H9 (cell line): ENCODE measurements around the gene CACNA1I. TPM values are rescaled to one million over a fixed set of nuclear protein-coding genes. Genes with fewer than 3 reads are reported as not detected.

Experiments
- DNase-seq: peaks from one replicate; pipeline ENCODE4 v3.0.0-alpha.2; 2017
- H2AFZ ChIP-seq: one replicate; pipeline ENCODE4 v1.6.1; 2013; ENCODE audit warnings: mild to moderate bottlenecking, low read length, control low read depth, moderate library complexity
- H2AK5ac ChIP-seq: 2 replicates; pipeline ENCODE4 v1.6.1; 2013; ENCODE audit warnings: low read length, control low read depth, mixed read lengths; ENCODE audit not compliant: insufficient read length
- H2BK120ac ChIP-seq: one replicate; pipeline ENCODE4 v1.6.1; 2013; ENCODE audit warnings: low read depth, mild to moderate bottlenecking, low read length, control low read depth, inconsistent platforms; ENCODE audit not compliant: poor library complexity, severe bottlenecking
- H2BK12ac ChIP-seq: 2 replicates; pipeline ENCODE4 v1.6.1; 2013; ENCODE audit warnings: low read length, control low read depth, mixed read lengths, low read depth; ENCODE audit not compliant: insufficient read length
- H2BK15ac ChIP-seq: 2 replicates; pipeline ENCODE4 v1.6.1; 2013; ENCODE audit warnings: low read depth, low read length, control low read depth
- H2BK20ac ChIP-seq: one replicate; pipeline ENCODE4 v1.6.1; 2013; ENCODE audit warnings: low read depth, mild to moderate bottlenecking, low read length, control low read depth, inconsistent platforms; ENCODE audit not compliant: poor library complexity, severe bottlenecking
- H2BK5ac ChIP-seq: 2 replicates; pipeline ENCODE4 v1.6.1; 2013; ENCODE audit warnings: low read length, control low read depth, mixed read lengths; ENCODE audit not compliant: insufficient read length
- H3K14ac ChIP-seq: 2 replicates; pipeline ENCODE4 v1.6.1; 2013; ENCODE audit warnings: low read length, control low read depth; ENCODE audit not compliant: insufficient read depth
- H3K18ac ChIP-seq: 2 replicates; pipeline ENCODE4 v1.6.1; 2013; ENCODE audit warnings: low read depth, mild to moderate bottlenecking, mixed read lengths, low read length, control low read depth; ENCODE audit not compliant: insufficient read length
- H3K23ac ChIP-seq: 2 replicates; pipeline ENCODE4 v1.6.1; 2013; ENCODE audit warnings: low read length, control low read depth, mixed read lengths, low read depth; ENCODE audit not compliant: insufficient read length
- H3K23me2 ChIP-seq: 2 replicates; pipeline ENCODE4 v1.6.1; 2013; ENCODE audit warnings: low read depth, mild to moderate bottlenecking, mixed read lengths, low read length, control low read depth; ENCODE audit not compliant: insufficient read length, poor library complexity, severe bottlenecking
- H3K27ac ChIP-seq: 2 replicates; pipeline ENCODE4 v1.5.1; 2013; ENCODE audit warnings: low read length, control low read depth, mixed read lengths, low read depth; ENCODE audit not compliant: insufficient read length
- H3K27me3 ChIP-seq: 2 replicates; pipeline ENCODE4 v1.6.1; 2013; ENCODE audit warnings: low read length, control low read depth, inconsistent platforms; ENCODE audit not compliant: insufficient read depth
- H3K4ac ChIP-seq: 2 replicates; pipeline ENCODE4 v1.6.1; 2013; ENCODE audit warnings: low read depth, mild to moderate bottlenecking, control low read depth, inconsistent platforms, low read length, moderate library complexity
- H3K4me1 ChIP-seq: 2 replicates; pipeline ENCODE4 v1.6.1; 2013; ENCODE audit warnings: low read length, control low read depth, inconsistent platforms; ENCODE audit not compliant: insufficient read depth
- H3K4me2 ChIP-seq: 2 replicates; pipeline ENCODE4 v1.6.1; 2013; ENCODE audit warnings: low read length, control low read depth, mixed read lengths; ENCODE audit not compliant: insufficient read length, insufficient read depth
- H3K56ac ChIP-seq: 2 replicates; pipeline ENCODE4 v1.6.1; 2013; ENCODE audit warnings: low read depth, mild to moderate bottlenecking, mixed read lengths, low read length, control low read depth; ENCODE audit not compliant: insufficient read length
- H3K79me1 ChIP-seq: 2 replicates; pipeline ENCODE4 v1.6.1; 2013; ENCODE audit warnings: low read depth, mild to moderate bottlenecking, moderate library complexity, low read length, control low read depth, inconsistent platforms; ENCODE audit not compliant: insufficient read depth, poor library complexity, severe bottlenecking
- H3K79me2 ChIP-seq: 2 replicates; pipeline ENCODE4 v1.6.1; 2013; ENCODE audit warnings: low read length, control low read depth, inconsistent platforms; ENCODE audit not compliant: insufficient read depth
- H3K9ac ChIP-seq: 2 replicates; pipeline ENCODE4 v1.6.1; 2013; ENCODE audit warnings: low read length, control low read depth, mixed read lengths; ENCODE audit not compliant: insufficient read length; ENCODE audit errors: extremely low read depth
- H3K9me3 ChIP-seq: one replicate; pipeline ENCODE4 v1.6.1; 2013; ENCODE audit warnings: low read depth, low read length, inconsistent platforms; ENCODE audit not compliant: control insufficient read depth
- H3T11ph ChIP-seq: one replicate; pipeline ENCODE4 v1.6.1; 2013; ENCODE audit warnings: mild to moderate bottlenecking, low read length, control low read depth, inconsistent platforms
- H4K20me1 ChIP-seq: one replicate; pipeline ENCODE4 v1.6.1; 2013; ENCODE audit not compliant: control insufficient read depth, insufficient read length, insufficient read depth
- H4K5ac ChIP-seq: 2 replicates; pipeline ENCODE4 v1.6.1; 2013; ENCODE audit warnings: low read depth, mild to moderate bottlenecking, mixed read lengths, low read length, control low read depth; ENCODE audit not compliant: insufficient read length
- H4K8ac ChIP-seq: replicated peaks from 2 replicates; pipeline ENCODE4 v1.6.1; 2013; ENCODE audit warnings: low read length, control low read depth, mixed read lengths, low read depth; ENCODE audit not compliant: insufficient read length
- H4K91ac ChIP-seq: 2 replicates; pipeline ENCODE4 v1.6.1; 2013; ENCODE audit warnings: low read depth, mild to moderate bottlenecking, moderate library complexity, mixed read lengths, low read length, control low read depth; ENCODE audit not compliant: insufficient read length
- H3K27ac Mint-ChIP-seq, 3 experiments: 2 replicates in 2 of 3; 3 replicates in 1 of 3; pipeline ENCODE4 v1.8.0; 2020 to 2021; ENCODE audit warnings: mixed read lengths in 3 of 3, mild to moderate bottlenecking in 1 of 3, moderate library complexity in 1 of 3
- H3K27me3 Mint-ChIP-seq: 2 replicates; pipeline ENCODE4 v1.8.0; 2021; ENCODE audit warnings: low read depth, mild to moderate bottlenecking, moderate library complexity, mixed read lengths
- H3K36me3 Mint-ChIP-seq, 3 experiments: 2 replicates in 2 of 3; 3 replicates in 1 of 3; pipeline ENCODE4 v1.8.0; 2020 to 2021; ENCODE audit warnings: low read depth in 3 of 3, mixed read lengths in 3 of 3; ENCODE audit not compliant: insufficient read depth in 1 of 3
- H3K4me1 Mint-ChIP-seq, 2 experiments: 2 replicates each; pipeline ENCODE4 v1.8.0; 2020; ENCODE audit warnings: mixed read lengths in 2 of 2
- H3K4me3 Mint-ChIP-seq, 2 experiments: 2 replicates in 1 of 2; 3 replicates in 1 of 2; pipeline ENCODE4 v1.8.0; 2020 to 2021; ENCODE audit warnings: mild to moderate bottlenecking in 2 of 2, mixed read lengths in 2 of 2, moderate library complexity in 1 of 2
- H3K9me3 Mint-ChIP-seq, 2 experiments: 2 replicates in 1 of 2; 3 replicates in 1 of 2; pipeline ENCODE4 v1.8.0; 2020; ENCODE audit warnings: mild to moderate bottlenecking in 2 of 2, mixed read lengths in 2 of 2, moderate library complexity in 1 of 2
- CTCF ChIP-seq: fragments of 200-600 bp; sonication (generic); conservative IDR thresholded peaks from 3 replicates; pipeline ENCODE4 v1.8.0; 2021; ENCODE audit warnings: antibody characterized with exemption, mild to moderate bottlenecking
- WGBS: extraction: QIAGEN DNeasy Blood & Tissue Kit; methylation state at CpG from one replicate; pipeline ENCODE4 v1.1.7; 2013; ENCODE audit warnings: missing lambda C conversion rate, low lambda C conversion rate, mixed read lengths; ENCODE audit not compliant: insufficient read length; ENCODE audit errors: extremely low coverage; 5-methylcytosine and 5-hydroxymethylcytosine counted together
- total RNA-seq: library from RNA; stranded (reverse); gene quantifications from 2 replicates; pipeline ENCODE4 v1.2.1, GENCODE V29; 2021

CACNA1I gene
- total RNA-seq, 1 experiment from 2014 or later: 0.50 TPM

GRCh38 chr22:39620924-39621690, 50.6 kb downstream of the CACNA1I start:
- no CpG with 5 or more reads among the region's 8 CpGs for WGBS
- no peak overlapping the region for H3K4me3 Mint-ChIP-seq
- no peak overlapping the region for H3K9ac ChIP-seq

More at GRCh38 chr22:39620924-39621690, 50.6 kb downstream of the CACNA1I start:
- Mint-ChIP-seq H3K9me3 (no peaks in the 10 kb centered on the region; a peak in 2 of 5 replicates), H3K27me3 (peaks cover 15% of the 10 kb centered on the region), H3K36me3 (no peaks in the 10 kb centered on the region), H3K4me1 (peaks cover 13 to 24% of the 10 kb centered on the region in 2 experiments), H3K27ac (no peak overlapping the region)
- no peak overlapping the region for H4K5ac ChIP-seq
- no peak overlapping the region for H2AK5ac ChIP-seq
- H3K14ac ChIP-seq: no peak overlapping the region
- no peak overlapping the region for H2BK15ac ChIP-seq
- H3K27me3 ChIP-seq: no peaks in the 10 kb centered on the region; the same call in 1 of the 2 replicates
- H3K27ac ChIP-seq: no peak overlapping the region
- H4K91ac ChIP-seq: no peak overlapping the region
- H4K8ac ChIP-seq: no peak overlapping the region
- H3K79me2 ChIP-seq: no peaks in the 10 kb centered on the region
- H3K23ac ChIP-seq: no peak overlapping the region
- H3K79me1 ChIP-seq: no peaks in the 10 kb centered on the region
- no peak for DNase-seq
- H4K20me1 ChIP-seq: no peaks in the 10 kb centered on the region
- H2BK5ac ChIP-seq: no peak overlapping the region
- no peaks in the 10 kb centered on the region for H3K23me2 ChIP-seq
- no peak overlapping the region for H2AFZ ChIP-seq
- H2BK20ac ChIP-seq: no peak overlapping the region
- no peak overlapping the region for H3K18ac ChIP-seq
- no peak overlapping the region for H2BK12ac ChIP-seq
- H3K56ac ChIP-seq: no peak overlapping the region
- H3K9me3 ChIP-seq: no peaks in the 10 kb centered on the region
- peaks cover 7% of the 10 kb centered on the region; the same call in 1 of the 2 replicates for H3K4me1 ChIP-seq
- no peak overlapping the region for H3K4me2 ChIP-seq
- H2BK120ac ChIP-seq: no peak overlapping the region
- no peak for TF ChIP-seq CTCF
- no peak overlapping the region for H3K4ac ChIP-seq
- H3T11ph ChIP-seq: no peak overlapping the region
